Measurements from ENCODE around the gene CUX1. TPM values are rescaled to one million over a fixed set of nuclear protein-coding genes. Genes with fewer than 3 reads are reported as not detected.

Gene CUX1
- total and polyA plus RNA-seq, 2 of the 13 experiments (the other 11 are each of a cell fraction or from before 2014, with no cell fraction given) = 13.7 to 14.9 TPM

DNA sequence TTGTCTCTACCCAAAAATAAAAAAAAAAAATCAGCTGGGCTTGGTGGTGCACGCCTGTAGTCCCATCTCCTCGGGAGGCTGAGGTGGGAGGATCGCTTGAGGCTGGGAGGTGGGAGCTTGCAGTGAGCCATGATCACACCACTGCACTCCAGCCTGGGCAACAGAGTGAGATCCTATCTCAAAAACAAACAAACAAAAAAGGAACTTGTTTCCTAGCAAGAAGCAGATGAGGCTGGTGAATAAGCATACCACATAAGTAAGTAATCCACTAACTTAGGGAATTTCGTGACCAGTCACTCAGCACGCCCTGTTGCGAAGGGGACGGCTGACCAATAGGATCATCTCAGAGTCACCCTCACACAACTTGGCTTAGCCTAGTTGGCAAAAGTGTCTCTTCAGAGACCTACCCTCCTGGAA, 64.6 kb downstream of the CUX1 start (continued):
- no peak for TF ChIP-seq ZNF337 (CRISPR knock-in tag; IDR thresholded peaks at IDR 0.05; ENCODE audit: borderline replicate concordance, low read depth)
- TF ChIP-seq HNRNPLL (IDR thresholded peaks at IDR 0.05; ENCODE audit: low read depth, low read length, poor library complexity, severe bottlenecking) = no peak
- TF ChIP-seq ZBTB21 (CRISPR knock-in tag; IDR thresholded peaks at IDR 0.05) = no peak
- no peak for TF ChIP-seq JUN (CRISPR knock-in tag; IDR thresholded peaks at IDR 0.05)
- TF ChIP-seq ZNF280D (CRISPR knock-in tag; IDR thresholded peaks at IDR 0.05) = 0 out of 2 replicates have a peak, but pooled peaks have one; percentile 51
- no peak for TF ChIP-seq ZKSCAN1 (IDR thresholded peaks at IDR 0.05; ENCODE audit: low read length)
- TF ChIP-seq TCF7 (IDR thresholded peaks at IDR 0.05; ENCODE audit: low read depth) = no peak
- TF ChIP-seq ZNF121 (CRISPR knock-in tag; IDR thresholded peaks at IDR 0.05) = peak; percentile 98
- TF ChIP-seq, protein P1, sequence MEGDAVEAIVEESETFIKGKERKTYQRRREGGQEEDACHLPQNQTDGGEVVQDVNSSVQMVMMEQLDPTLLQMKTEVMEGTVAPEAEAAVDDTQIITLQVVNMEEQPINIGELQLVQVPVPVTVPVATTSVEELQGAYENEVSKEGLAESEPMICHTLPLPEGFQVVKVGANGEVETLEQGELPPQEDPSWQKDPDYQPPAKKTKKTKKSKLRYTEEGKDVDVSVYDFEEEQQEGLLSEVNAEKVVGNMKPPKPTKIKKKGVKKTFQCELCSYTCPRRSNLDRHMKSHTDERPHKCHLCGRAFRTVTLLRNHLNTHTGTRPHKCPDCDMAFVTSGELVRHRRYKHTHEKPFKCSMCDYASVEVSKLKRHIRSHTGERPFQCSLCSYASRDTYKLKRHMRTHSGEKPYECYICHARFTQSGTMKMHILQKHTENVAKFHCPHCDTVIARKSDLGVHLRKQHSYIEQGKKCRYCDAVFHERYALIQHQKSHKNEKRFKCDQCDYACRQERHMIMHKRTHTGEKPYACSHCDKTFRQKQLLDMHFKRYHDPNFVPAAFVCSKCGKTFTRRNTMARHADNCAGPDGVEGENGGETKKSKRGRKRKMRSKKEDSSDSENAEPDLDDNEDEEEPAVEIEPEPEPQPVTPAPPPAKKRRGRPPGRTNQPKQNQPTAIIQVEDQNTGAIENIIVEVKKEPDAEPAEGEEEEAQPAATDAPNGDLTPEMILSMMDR (CRISPR knock-in tag; IDR thresholded peaks at IDR 0.05) = no peak
- no peak for TF ChIP-seq ARNT2 (CRISPR knock-in tag; IDR thresholded peaks at IDR 0.05; ENCODE audit: low read depth)
- TF ChIP-seq POLR2G (IDR thresholded peaks at IDR 0.05; ENCODE audit: low read depth, low read length) = no peak
- no peak for TF ChIP-seq ZNF3 (CRISPR knock-in tag; IDR thresholded peaks at IDR 0.05)
- TF ChIP-seq MBNL3 (CRISPR knock-in tag; conservative IDR thresholded peaks at IDR 0.05) = no peak
- TF ChIP-seq NR2C2 (CRISPR knock-in tag; IDR thresholded peaks at IDR 0.05; ENCODE audit: borderline replicate concordance) = no peak
- TF ChIP-seq TGIF2 (CRISPR knock-in tag; IDR thresholded peaks at IDR 0.05) = 0 out of 2 replicates have a peak, but pooled peaks have one; percentile 10
- TF ChIP-seq, protein P2, sequence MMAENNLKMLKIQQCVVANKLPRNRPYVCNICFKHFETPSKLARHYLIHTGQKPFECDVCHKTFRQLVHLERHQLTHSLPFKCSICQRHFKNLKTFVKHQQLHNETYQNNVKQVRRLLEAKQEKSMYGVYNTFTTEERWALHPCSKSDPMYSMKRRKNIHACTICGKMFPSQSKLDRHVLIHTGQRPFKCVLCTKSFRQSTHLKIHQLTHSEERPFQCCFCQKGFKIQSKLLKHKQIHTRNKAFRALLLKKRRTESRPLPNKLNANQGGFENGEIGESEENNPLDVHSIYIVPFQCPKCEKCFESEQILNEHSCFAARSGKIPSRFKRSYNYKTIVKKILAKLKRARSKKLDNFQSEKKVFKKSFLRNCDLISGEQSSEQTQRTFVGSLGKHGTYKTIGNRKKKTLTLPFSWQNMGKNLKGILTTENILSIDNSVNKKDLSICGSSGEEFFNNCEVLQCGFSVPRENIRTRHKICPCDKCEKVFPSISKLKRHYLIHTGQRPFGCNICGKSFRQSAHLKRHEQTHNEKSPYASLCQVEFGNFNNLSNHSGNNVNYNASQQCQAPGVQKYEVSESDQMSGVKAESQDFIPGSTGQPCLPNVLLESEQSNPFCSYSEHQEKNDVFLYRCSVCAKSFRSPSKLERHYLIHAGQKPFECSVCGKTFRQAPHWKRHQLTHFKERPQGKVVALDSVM (CRISPR knock-in tag; IDR thresholded peaks at IDR 0.05) = peak; percentile 92
- TF ChIP-seq PAF1 (CRISPR knock-in tag; IDR thresholded peaks at IDR 0.05) = no peak
- no peak for TF ChIP-seq NCOA1 (CRISPR knock-in tag; IDR thresholded peaks at IDR 0.05)
- TF ChIP-seq ZNF468 (CRISPR knock-in tag; IDR thresholded peaks at IDR 0.05) = no peak
- TF ChIP-seq ATF3 (CRISPR knock-in tag; IDR thresholded peaks at IDR 0.05) = no peak
